ENCODE data around the gene PSMB11. TPM values are rescaled to one million over a fixed set of nuclear protein-coding genes. Genes with fewer than 3 reads are reported as not detected.

The PSMB11 gene
- total RNA-seq, 4 donors from 2014 or later: not detected

DNA sequence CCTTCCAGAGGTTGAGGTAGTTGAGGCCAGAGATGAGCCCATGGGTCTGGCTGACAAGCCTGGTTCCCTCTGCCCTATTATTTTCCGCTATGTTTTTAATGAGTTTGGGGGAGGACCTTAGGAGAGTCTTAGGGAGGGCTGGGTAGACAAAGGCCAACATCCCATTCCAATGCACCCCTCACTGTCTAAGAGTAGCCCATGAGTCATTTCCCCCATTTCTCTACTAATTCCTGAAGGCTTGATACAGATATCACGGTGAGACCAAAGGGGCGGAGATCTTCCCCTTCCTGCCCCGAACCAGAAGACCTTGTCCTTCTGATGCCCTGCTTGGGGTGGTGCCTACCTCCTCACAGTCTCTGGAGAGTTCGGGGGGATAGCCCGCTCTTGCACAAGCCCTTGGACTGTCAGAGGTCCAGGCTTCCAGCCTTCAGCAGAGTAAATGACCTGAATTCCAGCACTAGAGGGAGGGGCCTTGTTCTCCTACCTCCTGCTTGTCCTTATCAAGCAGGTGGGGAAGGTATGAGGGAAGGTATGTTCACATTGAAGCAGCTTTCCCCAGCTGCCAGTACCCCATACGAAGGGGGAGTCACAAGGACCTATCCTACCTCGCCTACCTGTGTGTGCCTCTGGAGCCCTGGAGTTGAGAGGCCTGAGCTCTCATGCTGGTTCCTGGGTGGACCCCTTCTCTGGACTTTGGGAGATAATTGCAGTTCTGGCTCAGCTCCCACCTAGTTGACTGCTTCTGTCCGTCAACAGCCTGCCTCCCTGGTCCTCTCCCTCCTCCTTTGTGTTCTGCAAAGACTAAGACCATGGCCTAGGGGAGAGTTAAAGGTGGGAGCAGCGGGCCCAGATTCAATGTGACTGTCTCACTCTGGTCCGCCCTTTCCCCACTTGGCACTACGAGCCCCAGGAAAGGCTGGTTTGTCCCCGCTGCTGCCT is 3.7 kb downstream of the PSMB11 start:
- intact Hi-C loops (cut with DNase I; ENCODE audit: low total_unique reads): no loop called here
- H3K36me3 ChIP-seq: no peaks in the 10 kb centered on the region
- TF ChIP-seq POLR2A (IDR thresholded peaks at IDR 0.05): no peak
- TF ChIP-seq, protein P1, sequence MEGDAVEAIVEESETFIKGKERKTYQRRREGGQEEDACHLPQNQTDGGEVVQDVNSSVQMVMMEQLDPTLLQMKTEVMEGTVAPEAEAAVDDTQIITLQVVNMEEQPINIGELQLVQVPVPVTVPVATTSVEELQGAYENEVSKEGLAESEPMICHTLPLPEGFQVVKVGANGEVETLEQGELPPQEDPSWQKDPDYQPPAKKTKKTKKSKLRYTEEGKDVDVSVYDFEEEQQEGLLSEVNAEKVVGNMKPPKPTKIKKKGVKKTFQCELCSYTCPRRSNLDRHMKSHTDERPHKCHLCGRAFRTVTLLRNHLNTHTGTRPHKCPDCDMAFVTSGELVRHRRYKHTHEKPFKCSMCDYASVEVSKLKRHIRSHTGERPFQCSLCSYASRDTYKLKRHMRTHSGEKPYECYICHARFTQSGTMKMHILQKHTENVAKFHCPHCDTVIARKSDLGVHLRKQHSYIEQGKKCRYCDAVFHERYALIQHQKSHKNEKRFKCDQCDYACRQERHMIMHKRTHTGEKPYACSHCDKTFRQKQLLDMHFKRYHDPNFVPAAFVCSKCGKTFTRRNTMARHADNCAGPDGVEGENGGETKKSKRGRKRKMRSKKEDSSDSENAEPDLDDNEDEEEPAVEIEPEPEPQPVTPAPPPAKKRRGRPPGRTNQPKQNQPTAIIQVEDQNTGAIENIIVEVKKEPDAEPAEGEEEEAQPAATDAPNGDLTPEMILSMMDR (IDR thresholded peaks at IDR 0.05 in 4 of 5, conservative IDR thresholded peaks at IDR 0.05 in 1 of 5): no peak
- H3K27ac ChIP-seq: peak overlapping the region in 1 of 4 donors; percentile 54
- in situ Hi-C loops (cut with MboI; ENCODE audit: low sequenced_read_pairs in 4 of 4): no loop called here
- DNase-seq: no peak
- H3K4me3 ChIP-seq: no peak overlapping the region
- H3K9me3 ChIP-seq: no peaks in the 10 kb centered on the region
- no peaks in the 10 kb centered on the region for H3K4me1 ChIP-seq
- H3K27me3 ChIP-seq: no peaks in the 10 kb centered on the region
- peak; percentile 31 to 45 for ATAC-seq

DNA sequence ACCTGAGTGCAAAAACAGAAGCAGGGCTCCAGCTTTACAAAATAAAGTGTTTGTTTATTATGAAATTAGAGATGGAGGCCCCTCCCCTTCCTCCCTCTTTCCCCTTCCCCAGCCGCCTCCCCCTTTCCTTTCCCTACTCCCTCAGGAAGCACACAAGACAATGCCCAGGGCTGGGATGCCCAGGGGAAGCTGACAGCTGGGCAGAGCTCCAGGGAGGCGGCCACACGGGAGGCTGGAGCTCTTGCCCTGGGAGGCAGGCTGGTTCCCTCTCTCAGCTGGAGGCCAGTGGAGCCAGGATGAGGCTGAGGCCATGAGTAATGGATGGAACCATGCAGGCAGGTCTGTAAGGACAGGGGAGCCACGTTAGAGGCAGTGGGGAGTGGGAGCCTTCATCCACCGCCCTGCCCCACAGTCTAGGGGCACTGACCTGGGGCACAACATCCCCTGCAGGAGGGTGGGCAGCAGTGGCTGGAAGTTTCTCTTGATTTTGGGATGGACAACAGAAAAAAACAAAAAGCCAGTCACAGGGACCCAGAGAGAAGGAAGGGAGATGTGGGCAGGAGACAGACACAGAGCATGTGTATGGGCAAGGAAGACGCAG is 5.1 kb downstream of the PSMB11 start:
- TF ChIP-seq POLR2A (IDR thresholded peaks at IDR 0.05): no peak
- TF ChIP-seq, protein P1 (IDR thresholded peaks at IDR 0.05 in 4 of 5, conservative IDR thresholded peaks at IDR 0.05 in 1 of 5): no peak
- H3K4me3 ChIP-seq: no peak overlapping the region
- ATAC-seq (peak in 1 of 2 donors; percentile 18), DNase-seq (no peak)
- H3K4me1 ChIP-seq: no peaks in the 10 kb centered on the region
- H3K27me3 ChIP-seq: no peaks in the 10 kb centered on the region
- H3K36me3 ChIP-seq: no peaks in the 10 kb centered on the region
- H3K9me3 ChIP-seq: no peaks in the 10 kb centered on the region
- in situ Hi-C loops (cut with MboI; ENCODE audit: low sequenced_read_pairs in 4 of 4): no loop called here
- H3K27ac ChIP-seq: peak overlapping the region in 3 of 4 donors; percentile 41 to 54 (median 49)
- intact Hi-C loops (cut with DNase I; ENCODE audit: low total_unique reads): no loop called here

DNA sequence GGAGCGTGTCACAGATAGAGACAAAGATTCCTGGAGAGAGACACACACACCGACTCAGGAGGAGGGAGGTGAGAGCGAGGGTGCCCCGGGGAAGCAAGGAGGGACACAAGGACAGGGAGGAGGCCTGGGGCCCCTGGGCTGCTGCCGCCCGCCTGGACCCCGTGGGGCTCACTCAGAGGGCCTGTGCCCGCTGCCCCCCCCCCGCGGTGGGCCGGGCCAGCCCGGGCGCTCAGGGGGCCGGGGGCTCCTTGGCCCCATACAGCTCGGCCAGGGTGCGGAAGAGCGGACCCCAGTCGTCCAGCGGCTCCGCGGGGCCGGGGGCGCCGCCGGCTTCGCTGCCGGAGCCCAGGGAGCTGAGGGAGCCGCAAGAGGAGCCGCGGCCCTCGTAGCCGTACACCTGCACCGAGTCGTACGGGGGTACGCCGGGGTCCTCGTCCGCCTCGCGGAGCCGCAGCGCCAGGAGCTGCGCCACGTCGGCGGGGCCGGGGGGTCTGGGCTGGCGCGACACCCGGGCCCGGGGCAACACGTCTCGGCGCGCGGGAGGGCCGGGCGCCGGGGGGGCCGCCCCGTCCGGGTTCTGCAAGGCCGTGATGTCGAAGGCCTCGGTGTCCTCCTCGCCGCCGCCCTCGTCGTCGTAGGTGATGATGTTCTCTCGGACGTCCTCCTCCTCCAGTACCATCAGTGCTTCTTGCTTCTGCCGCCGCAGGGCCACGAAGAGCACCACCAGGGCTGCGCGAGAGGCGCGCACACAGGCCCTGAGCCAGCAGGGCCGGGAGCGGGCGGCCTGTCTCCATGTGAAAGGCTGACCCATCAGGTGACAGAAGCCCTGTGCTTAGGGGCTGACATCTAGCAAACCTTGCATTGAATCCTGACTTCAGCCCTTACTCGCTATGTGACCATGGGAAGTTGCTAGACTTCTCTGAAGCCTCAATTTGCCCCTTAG is 6.0 kb downstream of the PSMB11 start:
- in situ Hi-C loops (cut with MboI; ENCODE audit: low sequenced_read_pairs in 4 of 4) (no loop called here), intact Hi-C loops (cut with DNase I; ENCODE audit: low total_unique reads) (no loop called here)
- Histone ChIP-seq H3K27me3 (no peaks in the 10 kb centered on the region), H3K36me3 (no peaks in the 10 kb centered on the region), H3K9me3 (no peaks in the 10 kb centered on the region), H3K4me3 (no peak overlapping the region), H3K4me1 (no peaks in the 10 kb centered on the region), H3K27ac (peak overlapping the region in 3 of 4 donors; percentile 41 to 49 (median 43))
- ATAC-seq: no peak
- no peak for TF ChIP-seq POLR2A (IDR thresholded peaks at IDR 0.05)
- TF ChIP-seq, protein P1 (IDR thresholded peaks at IDR 0.05 in 4 of 5, conservative IDR thresholded peaks at IDR 0.05 in 1 of 5): no peak
- DNase-seq: no peak

GRCh38 chr14:23049011-23049410 is 7.0 kb downstream of the PSMB11 start:
- Histone ChIP-seq H3K4me3 (no peak overlapping the region), H3K9me3 (no peaks in the 10 kb centered on the region), H3K27ac (no peak overlapping the region), H3K27me3 (no peaks in the 10 kb centered on the region), H3K4me1 (no peaks in the 10 kb centered on the region), H3K36me3 (no peaks in the 10 kb centered on the region)
- ATAC-seq: no peak
- TF ChIP-seq POLR2A (IDR thresholded peaks at IDR 0.05): no peak
- TF ChIP-seq, protein P1 (IDR thresholded peaks at IDR 0.05 in 4 of 5, conservative IDR thresholded peaks at IDR 0.05 in 1 of 5): no peak
- no peak for DNase-seq
- in situ Hi-C loops (cut with MboI; ENCODE audit: low sequenced_read_pairs in 4 of 4): no loop called here
- intact Hi-C loops (cut with DNase I; ENCODE audit: low total_unique reads): no loop called here

Data from gastrocnemius medialis (tissue), 4 donors.